HG02981 (cell line): ENCODE data around the gene UST.
A peak's percentile ranks its signal among the peaks of the same experiment; 100 is the strongest.

Source experiments
- ATAC-seq: cut with Tn5 transposase; IDR thresholded peaks from one replicate; pipeline ENCODE4 v1.9.1; 2021; ENCODE audit warnings: mild to moderate bottlenecking, moderate library complexity; ENCODE audit not compliant: unreplicated experiment

Gene UST

DNA sequence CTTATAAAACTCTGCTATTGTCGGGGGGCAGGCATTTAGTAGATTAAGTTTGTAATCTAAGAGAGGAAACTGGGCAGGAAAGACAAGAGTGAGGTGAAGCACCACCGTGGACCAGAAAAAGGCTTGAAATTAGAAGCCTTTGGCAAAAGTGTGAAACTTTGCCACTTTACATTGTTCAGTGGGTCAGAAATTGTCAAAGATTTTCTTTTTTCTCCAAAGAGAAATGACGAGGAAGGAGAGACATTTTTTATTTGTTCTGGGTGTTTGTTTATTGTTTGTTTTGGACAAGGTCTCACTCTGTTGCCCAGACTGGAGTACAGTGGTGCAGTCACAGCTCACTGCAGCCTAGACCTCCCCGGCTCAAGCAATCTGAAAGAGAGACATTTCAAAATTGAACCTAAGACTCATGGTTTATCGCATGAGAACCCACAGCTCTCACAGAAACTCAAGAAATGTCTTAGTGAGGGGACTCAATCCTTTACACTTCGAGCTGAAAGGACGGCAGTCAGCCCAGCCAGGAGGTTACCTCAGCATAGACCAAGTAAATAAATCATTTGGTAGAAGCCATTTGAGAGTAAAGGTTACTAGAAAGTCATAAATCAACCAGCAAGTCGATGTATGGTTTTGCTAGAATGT is 307.8 kb downstream of the UST start:
- ATAC-seq = peak; percentile 82

DNA sequence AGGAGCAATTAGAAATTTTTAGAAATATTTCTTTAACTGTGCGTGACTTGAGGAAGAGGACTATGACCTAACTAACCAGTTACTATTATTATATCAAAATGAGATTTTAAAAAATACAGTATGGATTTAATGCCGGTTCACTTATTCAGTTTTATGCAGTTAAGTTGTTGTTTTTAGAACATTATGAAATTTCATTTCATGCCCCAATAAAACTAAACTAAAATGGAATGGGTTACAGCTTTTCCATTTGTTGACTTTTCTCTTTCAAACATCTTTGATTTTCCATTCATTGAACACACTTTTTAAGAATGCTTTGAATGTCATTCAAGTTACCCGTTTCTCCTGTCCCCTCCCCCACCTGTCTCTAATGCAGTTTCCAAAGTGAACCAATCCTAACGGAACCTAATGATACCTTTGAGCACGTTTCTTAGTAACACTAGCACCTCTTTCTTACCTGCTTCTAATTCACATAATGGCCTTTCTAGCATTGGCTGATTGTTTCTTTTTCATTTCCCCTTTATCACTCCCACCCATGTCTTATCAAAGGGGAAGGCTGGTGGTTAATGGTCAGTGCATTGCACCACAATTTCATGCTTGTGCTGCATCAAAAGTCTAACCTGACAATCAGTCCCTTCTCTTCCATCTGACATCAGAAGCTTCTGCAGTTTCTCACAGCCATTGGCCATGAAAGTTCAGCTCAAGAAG is 308.5 kb downstream of the UST start:
- no peak for ATAC-seq

DNA sequence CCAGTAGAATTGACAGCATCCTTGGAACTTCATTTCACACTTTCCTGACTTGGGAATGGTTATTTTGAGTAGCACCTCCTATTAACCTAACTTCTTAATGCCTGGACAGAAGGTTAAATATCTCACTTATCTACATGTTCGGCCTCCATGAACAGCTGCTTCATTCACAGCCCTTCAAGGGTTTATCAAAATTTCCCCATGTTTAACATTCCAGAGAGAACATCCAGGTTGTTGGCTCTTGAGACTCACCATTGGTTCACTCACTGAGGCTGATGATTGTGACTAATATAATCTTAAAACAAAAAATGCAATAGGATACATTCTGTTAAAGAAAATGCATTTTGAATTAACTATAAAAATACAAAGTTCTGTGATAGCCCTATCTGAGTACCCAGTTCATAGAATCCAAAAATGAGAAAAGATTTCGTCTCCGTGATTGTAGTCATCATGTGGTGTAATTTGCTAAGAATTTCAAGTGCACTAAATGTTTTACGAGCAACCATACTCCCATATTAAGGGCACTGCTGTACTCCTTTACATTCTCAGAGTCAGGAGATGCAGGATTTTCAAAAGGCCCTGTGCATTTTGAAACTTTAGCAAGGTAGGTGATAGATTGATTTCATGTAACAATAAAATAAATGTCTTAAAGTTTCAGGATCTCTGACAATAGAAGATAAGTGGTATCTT is 310.1 kb downstream of the UST start:
- no peak for ATAC-seq

DNA sequence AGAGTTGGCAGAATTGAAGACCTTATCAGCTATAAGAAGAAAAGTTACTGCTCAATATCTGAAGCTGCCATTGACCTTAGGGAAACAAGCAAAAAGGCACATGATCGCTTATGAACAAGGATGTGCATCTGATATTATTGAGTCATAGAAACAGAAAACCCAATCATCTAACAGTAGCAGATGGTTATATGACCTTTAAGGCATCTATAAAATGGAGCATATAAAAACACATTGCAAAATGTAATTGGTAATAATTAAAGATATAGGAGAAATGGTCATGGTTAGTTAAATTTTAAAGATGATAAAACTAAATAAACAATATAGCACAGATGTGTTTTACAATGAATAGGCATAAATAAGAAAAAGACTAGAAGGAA is 310.6 kb downstream of the UST start:
- no peak for ATAC-seq

GRCh38 chr6:149059557-149059956 is 312.7 kb downstream of the UST start:
- ATAC-seq = no peak

GRCh38 chr6:149060300-149060984 is 313.6 kb downstream of the UST start:
- ATAC-seq = peak; percentile 82

GRCh38 chr6:149060985-149061760 is 314.3 kb downstream of the UST start:
- ATAC-seq = no peak

DNA sequence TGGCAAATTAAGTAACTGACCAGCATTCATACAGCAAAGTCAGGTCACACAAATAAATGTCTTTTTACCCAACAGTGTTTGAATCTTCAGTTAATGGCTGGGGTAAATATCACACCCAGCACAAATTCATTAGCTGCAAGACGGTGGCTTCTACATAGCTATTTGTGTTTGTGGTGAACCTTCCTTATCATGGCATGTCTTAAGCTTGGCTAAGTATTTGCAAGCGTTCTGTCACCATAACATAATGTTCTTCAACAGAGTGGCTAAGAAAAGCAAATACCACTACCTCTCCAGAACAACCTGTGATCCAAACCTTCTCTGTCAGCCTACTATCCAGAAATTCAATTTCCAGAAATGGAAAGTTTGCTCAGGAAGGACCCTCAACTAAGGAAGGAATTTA is 315.1 kb downstream of the UST start:
- ATAC-seq = no peak

DNA sequence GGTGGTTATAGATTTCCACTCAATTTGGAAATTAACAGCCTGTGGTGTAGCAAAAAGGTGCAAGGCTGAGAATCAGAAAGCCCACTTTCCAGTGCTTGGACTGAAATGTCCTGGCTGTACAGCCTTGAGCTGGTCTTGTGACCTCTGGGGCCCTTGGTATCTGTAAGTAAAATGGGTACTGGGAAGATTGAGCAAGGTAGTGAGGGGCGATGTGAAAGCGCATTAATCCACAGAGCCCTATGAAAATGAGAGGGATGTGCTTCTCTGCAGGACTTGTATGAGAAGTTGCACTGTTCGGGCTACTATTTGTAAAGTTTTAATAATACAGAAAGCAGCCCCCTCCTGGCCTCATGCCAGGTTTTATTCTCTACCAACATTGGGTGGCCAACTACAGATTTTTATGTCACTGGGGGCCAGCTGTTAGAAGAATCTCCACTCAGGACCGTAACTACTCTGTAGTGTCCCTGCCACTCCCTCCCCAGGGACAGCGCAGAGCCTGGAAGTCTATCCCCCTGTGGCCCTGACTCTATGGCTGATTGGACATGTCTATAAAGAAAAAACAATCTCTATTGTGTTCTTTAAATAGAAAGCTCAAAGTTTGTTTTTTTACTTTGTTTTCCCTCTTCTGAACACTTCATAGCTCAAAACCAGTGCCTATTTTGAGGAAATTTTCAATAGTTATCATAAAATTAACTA is 316.0 kb downstream of the UST start:
- no peak for ATAC-seq

DNA sequence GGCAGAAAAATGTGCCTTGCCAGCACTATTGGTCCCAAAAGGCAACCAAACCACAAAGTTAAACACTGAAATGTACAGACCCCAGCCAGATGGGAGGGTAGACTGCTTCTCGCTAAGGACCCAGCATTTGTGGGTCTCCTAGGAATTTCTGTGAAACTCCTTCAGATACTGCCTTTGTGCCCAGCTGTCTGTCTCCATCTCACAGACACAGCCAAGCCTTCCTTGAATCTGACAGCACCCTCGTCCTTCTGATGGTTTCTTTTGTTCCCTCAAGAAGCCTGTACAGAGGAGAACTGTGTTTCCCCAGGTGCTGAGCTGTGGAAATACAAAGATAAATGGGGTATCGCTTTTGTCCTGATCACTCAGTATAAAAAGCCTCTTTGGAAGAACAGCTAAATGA is 316.6 kb downstream of the UST start:
- no peak for ATAC-seq

DNA sequence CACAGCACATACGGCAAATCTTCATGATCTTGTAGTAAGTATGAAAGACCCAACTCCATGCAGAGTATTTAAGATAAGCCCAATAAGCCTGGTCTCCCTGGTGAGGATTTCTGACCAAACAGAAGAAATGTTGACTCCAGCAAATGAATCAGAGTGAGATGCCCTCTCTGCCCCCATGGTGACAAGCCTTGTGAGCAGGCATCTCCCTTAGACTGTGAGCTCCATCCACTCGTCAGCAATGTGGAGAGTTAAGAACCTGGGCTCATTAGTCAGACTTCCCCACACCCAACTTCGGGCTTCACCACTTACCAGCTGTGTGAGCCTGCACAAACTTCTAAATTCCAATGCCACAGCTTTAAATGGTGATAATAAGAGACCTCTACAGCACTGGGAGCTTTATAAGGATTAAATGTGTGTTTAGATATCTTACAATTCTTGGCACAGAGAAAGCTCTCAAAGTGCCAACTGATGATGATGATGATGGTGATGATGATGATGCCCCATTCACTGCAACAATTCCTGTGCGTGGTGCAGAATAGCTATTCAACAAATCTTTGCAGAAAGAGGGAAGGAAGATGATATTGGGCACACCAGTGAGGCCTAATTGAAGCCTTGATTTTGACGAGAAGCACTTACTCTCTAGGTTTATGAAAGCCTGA is 317.3 kb downstream of the UST start:
- no peak for ATAC-seq

DNA sequence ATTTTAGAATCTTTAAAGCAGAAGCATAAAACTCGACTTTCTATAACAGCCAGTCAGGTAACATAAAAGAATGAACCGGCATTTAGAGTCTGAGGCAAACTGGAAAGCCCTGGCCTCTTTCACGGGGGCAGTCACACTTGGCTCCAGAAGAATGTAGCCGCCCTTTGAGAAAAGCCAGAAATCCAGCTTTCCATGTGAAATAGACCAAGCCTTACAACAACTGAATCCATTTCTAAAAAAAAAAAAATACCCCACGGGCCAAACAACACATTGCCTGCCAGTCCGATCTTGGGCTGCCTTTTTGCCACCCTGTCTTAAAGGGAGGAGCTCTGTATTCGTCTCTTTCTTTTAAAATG is 317.8 kb downstream of the UST start:
- no peak for ATAC-seq

GRCh38 chr6:149065121-149065520 is 318.3 kb downstream of the UST start:
- no peak for ATAC-seq

DNA sequence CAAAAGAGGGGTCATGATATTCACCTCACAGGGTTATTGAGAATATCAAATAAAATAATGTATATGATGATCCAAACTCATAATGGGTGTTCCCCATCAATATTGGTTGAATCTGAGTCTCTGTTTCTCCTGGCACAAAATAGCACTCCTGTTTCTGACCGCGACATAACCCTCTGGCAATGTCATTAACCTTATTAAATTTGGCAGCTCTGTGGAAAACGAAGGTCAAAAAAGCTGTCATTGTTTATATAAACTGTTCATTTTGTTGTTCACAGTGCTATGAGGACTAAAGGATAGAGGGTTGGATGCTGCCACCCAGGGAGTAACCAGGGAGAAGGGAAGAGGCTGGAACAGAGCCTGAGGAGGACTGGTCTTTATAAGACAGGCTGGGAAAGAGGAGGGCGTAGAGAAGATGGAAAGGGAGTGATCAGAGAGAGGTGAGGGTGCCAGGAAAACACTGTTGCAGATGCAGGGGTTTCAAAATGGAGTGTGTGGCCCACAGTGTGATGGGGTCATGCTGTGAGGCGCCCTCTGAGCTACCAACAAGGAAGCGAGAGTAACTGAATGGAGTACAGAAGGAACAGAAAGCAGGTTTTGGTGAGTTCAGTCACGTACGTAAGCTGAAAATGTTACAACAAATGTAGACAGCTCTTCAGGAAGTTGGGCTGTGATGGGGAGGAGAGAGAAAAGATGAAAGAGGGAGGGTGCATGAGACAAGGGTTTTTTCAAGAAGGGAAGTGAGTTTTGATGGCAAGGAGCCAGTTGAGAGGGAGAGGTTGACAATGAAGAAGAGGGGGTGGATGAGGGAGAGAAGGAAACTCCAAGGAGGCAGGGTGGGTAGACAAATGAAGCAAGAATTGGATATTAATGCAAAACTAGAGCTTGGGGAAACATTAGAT is 319.1 kb downstream of the UST start:
- peak; percentile 99 for ATAC-seq

DNA sequence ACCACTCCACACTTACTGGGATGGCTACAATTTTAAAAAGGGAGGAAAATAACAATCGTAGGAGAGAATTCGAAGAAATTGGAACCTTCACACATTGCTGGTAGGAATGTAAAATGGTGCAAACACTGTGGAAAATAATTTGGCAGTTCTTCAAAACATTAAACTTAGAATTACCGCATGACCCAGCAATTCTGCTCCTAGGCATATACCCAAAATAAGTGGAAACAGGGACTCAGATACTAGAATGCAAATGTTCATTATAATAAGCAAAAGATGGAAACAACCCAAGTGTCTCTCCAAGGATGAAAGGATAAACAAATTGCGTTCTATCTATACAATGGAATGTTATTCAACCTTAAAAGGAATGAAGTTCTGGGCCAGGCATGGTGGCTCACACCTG is 325.2 kb downstream of the UST start:
- ATAC-seq = no peak

DNA sequence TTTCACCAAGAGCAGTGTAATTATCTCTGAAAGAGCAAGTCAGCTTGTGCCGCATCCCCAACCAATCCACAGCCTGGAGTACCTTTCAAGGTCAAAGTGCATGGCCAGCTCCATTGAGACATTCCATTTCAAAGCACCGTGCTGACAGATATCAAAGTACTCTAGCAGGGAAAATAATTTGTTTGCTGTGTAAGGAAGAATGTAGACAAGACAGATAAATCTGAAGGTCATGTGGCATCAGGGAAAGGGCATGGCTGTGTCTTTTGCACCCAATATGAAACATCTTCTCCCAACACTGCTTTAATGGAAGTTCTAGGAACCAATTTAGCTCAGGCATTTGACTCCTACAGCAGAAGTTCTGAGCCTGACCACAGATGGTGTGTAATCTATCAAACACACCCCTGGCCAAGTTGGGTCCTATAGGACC is 328.0 kb downstream of the UST start:
- no peak for ATAC-seq

- ATAC-seq = no peak
Measured at GRCh38 chr6:149075616-149076354, 329.0 kb downstream of the UST start.

DNA sequence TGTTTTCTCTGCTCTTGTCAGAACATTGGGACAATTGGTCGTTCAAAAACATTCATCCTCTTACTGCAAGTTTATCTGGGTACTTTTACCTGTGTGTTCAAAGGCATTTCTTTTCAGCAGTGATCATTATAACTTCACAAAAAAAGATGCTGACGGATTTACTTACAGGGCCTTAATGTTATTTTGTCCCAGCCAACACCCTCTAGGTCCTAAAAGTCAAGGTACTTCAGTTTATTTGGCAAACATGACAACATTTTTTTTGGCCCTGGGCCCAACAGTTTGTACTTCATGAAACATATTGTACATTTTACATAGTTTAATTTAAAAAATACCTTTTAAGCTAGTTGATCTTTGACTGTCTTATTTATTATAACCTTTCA is 329.5 kb downstream of the UST start:
- ATAC-seq = no peak
